Epithelial cell of esophagus (primary cell): ENCODE data around the gene CABS1.

Source experiments
- DNase-seq: peaks from one replicate; pipeline ENCODE4 v3.0.0; 2010; ENCODE audit warnings: low read depth
- H3K4me3 ChIP-seq: 2 replicates; pipeline ENCODE4 v1.5.1; 2011; ENCODE audit warnings: mild to moderate bottlenecking, low read length, control low read depth
- TF ChIP-seq, protein P1 (sequence below): IDR thresholded peaks from 2 replicates; pipeline ENCODE4 v1.5.1; 2011; ENCODE audit warnings: low read depth, mild to moderate bottlenecking, low read length, control low read depth, inconsistent platforms; ENCODE audit not compliant: insufficient read depth; ENCODE audit errors: missing control alignments

CABS1 gene

DNA sequence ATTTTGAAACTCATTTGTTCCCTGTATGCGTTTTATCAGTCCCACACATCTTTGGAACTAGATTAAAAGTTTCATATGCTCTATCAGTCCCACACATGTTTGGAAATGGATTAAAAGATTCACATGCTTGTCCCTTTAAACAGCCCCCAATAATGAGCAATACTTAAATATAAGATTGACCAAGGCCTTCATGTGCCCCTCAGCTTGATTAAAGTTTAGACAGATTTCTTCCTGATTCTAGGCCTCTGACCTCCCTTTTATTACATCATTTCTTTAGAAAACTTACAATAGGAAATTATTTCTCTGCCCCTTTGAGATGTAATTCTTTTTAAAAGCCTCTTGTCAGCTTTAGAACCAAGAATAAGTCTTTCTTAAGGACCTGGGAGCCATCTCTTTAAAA is 31.7 kb upstream of the CABS1 start:
- TF ChIP-seq, protein P1, sequence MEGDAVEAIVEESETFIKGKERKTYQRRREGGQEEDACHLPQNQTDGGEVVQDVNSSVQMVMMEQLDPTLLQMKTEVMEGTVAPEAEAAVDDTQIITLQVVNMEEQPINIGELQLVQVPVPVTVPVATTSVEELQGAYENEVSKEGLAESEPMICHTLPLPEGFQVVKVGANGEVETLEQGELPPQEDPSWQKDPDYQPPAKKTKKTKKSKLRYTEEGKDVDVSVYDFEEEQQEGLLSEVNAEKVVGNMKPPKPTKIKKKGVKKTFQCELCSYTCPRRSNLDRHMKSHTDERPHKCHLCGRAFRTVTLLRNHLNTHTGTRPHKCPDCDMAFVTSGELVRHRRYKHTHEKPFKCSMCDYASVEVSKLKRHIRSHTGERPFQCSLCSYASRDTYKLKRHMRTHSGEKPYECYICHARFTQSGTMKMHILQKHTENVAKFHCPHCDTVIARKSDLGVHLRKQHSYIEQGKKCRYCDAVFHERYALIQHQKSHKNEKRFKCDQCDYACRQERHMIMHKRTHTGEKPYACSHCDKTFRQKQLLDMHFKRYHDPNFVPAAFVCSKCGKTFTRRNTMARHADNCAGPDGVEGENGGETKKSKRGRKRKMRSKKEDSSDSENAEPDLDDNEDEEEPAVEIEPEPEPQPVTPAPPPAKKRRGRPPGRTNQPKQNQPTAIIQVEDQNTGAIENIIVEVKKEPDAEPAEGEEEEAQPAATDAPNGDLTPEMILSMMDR: no peak
- no peak overlapping the region for H3K4me3 ChIP-seq
- no peak for DNase-seq

DNA sequence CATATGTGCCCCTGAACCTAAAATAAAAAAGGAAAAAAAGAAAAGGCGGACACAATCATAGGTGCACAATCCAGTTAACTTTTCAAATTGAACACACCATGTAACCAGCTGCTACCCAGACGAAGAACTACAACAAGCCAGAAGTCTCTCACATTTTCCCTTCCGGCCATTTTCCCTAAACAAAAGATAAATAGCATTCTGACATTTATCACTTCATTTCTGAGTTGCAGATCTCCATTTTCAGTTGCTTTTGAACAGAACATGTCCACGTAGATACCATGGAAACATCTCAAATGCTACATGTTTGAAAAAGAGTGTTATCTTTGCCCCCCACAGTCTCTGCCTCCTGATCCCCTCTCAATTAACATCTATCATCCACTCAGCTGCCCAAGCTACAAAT is 29.2 kb upstream of the CABS1 start:
- TF ChIP-seq, protein P1: no peak
- no peak for DNase-seq
- no peak overlapping the region for H3K4me3 ChIP-seq

DNA sequence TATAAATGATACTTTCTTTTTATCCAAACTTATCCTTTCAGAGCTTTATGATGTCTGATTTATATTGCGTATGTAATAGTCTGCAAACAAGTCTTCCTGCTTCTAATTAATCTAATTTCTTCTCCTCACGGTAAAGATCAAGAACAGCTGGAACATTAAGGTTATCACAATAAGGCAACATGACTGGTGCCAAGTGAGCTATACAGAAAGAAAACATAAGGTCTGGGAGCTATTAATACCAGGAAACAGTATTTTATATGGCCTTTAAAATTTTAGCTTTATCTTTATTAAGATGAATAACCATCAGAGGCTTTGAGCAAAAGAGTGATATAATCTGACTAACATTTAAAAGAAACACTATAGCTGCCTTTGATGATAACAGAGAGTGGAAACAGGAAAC is 28.7 kb upstream of the CABS1 start:
- H3K4me3 ChIP-seq: no peak overlapping the region
- TF ChIP-seq, protein P1: no peak
- no peak for DNase-seq

DNA sequence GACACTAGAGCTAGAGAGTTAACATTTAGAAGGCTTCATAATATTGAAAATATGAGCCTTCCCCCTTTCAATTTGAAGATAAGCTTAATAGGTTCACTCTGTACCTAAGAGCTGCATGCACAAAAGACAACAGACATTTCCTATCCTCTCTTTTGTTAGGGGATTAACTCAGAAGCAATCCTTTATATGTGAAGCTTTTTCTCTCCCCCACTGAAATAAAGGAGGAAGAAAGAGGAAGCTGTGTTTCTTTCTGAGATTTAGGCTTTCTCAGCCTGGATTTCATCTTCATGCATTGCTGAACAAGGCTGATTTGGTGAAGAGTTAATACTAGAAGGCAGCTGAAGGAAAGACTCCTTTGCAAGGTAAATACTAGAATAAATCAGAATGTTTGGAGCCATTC is 21.0 kb upstream of the CABS1 start:
- TF ChIP-seq, protein P1: no peak
- DNase-seq: no peak
- no peak overlapping the region for H3K4me3 ChIP-seq

DNA sequence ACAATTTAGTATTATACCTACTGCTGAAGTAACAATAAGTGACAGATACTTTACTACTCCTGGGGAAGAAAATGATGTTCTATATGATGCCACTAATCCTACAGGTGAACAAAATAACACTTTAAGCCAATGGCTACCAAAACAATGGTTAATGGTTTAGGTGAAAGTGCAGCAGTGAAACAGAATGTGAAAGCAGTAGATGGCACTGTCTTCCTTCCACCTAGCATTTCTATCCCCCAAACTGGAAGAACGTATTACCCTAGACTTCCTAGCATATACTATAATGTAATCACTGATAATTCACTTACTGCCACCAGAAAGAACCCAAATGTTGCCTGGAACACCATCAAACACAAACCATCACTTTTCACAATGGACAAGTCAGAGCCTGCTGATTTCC is 18.9 kb upstream of the CABS1 start:
- H3K4me3 ChIP-seq: no peak overlapping the region
- TF ChIP-seq, protein P1: peak; percentile 12
- DNase-seq: peak; percentile 9

DNA sequence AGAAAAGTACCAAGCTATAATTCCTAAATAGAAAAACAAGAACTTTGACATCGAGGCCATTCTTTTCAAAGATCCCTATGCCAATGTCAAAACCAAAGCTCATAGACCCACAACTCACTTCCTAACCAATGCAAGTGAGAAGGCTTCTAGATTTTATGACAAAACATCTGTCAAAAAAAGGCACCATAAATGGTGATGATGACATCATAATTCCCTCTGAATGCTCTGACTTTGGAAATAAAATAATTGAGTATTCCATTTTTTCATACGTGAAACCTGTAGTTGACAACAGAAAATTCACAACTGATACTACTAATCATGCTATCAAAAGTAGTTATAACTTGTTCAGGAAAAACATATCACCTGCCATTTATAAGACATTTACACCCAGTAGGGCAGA is 8.7 kb upstream of the CABS1 start:
- TF ChIP-seq, protein P1: no peak
- no peak for DNase-seq
- H3K4me3 ChIP-seq: no peak overlapping the region

DNA sequence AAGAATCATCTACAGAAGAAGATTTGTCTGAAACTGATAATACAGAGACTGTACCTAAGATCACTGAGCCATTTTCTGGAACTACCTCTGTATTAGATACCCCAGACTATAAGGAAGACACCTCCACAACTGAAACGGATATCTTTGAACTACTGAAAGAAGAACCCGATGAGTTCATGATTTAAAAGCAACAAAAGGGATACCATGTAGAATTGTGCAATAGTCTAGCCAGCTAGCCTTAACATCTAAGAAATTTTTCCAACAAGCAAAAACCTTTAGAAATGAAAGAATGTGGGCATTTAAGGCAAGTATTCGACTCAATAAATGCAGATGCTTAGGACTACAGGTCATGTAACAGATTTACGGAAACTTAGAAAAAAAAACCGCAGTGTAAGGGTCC is 1.3 kb downstream of the CABS1 start:
- TF ChIP-seq, protein P1: no peak
- no peak for DNase-seq

More for the DNA sequence above, 1.3 kb downstream of the CABS1 start:
- no peak overlapping the region for H3K4me3 ChIP-seq
